Liver (tissue), 9 donors: Measurements from ENCODE around the gene TAF1B. TPM values are rescaled to one million over a fixed set of nuclear protein-coding genes. Genes with fewer than 3 reads are reported as not detected.

Experiments
- DNase-seq: peaks from one replicate; pipeline ENCODE4 v3.0.0-alpha.2; 2017; ENCODE audit warnings: low spot score
- H3K27ac ChIP-seq, 2 donors: one replicate each; pipeline ENCODE4 v1.7.0; 2013; ENCODE audit warnings: inconsistent platforms in 2 of 2, low read length in 2 of 2, control low read depth in 1 of 2, low read depth in 1 of 2, mild to moderate bottlenecking in 1 of 2
- H3K27me3 ChIP-seq, 4 donors: one replicate each; pipeline versions ENCODE4 v1.6.1 to v1.7.0; 2013; ENCODE audit warnings: low read length in 3 of 4, inconsistent platforms in 1 of 4, mild to moderate bottlenecking in 1 of 4, moderate library complexity in 1 of 4; ENCODE audit not compliant: control insufficient read depth in 4 of 4, insufficient read depth in 4 of 4
- H3K36me3 ChIP-seq, 4 donors: one replicate each; pipeline versions ENCODE4 v1.6.1 to v1.7.0; 2013; ENCODE audit warnings: low read length in 3 of 4, mild to moderate bottlenecking in 3 of 4, low read depth in 1 of 4, moderate library complexity in 1 of 4; ENCODE audit not compliant: control insufficient read depth in 4 of 4, insufficient read depth in 3 of 4
- H3K4me1 ChIP-seq, 4 donors: one replicate each; pipeline versions ENCODE4 v1.6.1 to v1.7.0; 2013; ENCODE audit warnings: low read length in 3 of 4, mild to moderate bottlenecking in 3 of 4, moderate library complexity in 1 of 4; ENCODE audit not compliant: control insufficient read depth in 4 of 4, insufficient read depth in 4 of 4
- H3K4me3 ChIP-seq, 3 donors: one replicate each; pipeline versions ENCODE4 v1.6.1 to v1.7.0; 2013; ENCODE audit warnings: low read length in 3 of 3, control low read depth in 1 of 3, low read depth in 1 of 3, mild to moderate bottlenecking in 1 of 3
- H3K9ac ChIP-seq, 2 donors: one replicate each; pipeline ENCODE4 v1.7.0; 2013; ENCODE audit warnings: low read length in 2 of 2, mild to moderate bottlenecking in 2 of 2, moderate library complexity in 2 of 2, control low read depth in 1 of 2, low read depth in 1 of 2
- H3K9me3 ChIP-seq, 4 donors: one replicate each; pipeline versions ENCODE4 v1.6.1 to v1.7.0; 2013; ENCODE audit warnings: low read length in 3 of 4; ENCODE audit not compliant: control insufficient read depth in 4 of 4
- ATF3 ChIP-seq: IDR thresholded peaks from 2 replicates; pipeline ENCODE4 v1.6.1; 2016; ENCODE audit warnings: antibody characterized with exemption
- CTCF ChIP-seq: fragments of 150-350 bp; IDR thresholded peaks from 2 replicates; pipeline ENCODE4 v1.5.1; 2017; ENCODE audit warnings: improper control_type of control experiment, low read depth, low read length; ENCODE audit not compliant: missing input control
- EGR1 ChIP-seq, 2 donors: IDR thresholded peaks; 2 replicates each; pipeline ENCODE4 v1.6.1; 2016 to 2018; ENCODE audit warnings: antibody characterized with exemption in 2 of 2, low read depth in 2 of 2
- FOXA1 ChIP-seq: IDR thresholded peaks from 2 replicates; pipeline ENCODE4 v1.6.1; 2016; ENCODE audit warnings: antibody characterized with exemption
- FOXA2 ChIP-seq: IDR thresholded peaks from 2 replicates; pipeline ENCODE4 v1.6.1; 2016; ENCODE audit warnings: antibody characterized with exemption
- GABPA ChIP-seq, 2 donors: IDR thresholded peaks in 1 of 2; conservative IDR thresholded peaks in 1 of 2; 2 replicates each; pipeline ENCODE4 v1.6.1; 2016; ENCODE audit warnings: antibody characterized with exemption in 2 of 2, mild to moderate bottlenecking in 1 of 2, moderate library complexity in 1 of 2
- HNF4A ChIP-seq, 2 donors: conservative IDR thresholded peaks; 2 replicates each; pipeline ENCODE4 v1.6.1; 2016; ENCODE audit warnings: antibody characterized with exemption in 2 of 2, mild to moderate bottlenecking in 2 of 2
- JUND ChIP-seq, 2 donors: IDR thresholded peaks; 2 replicates each; pipeline ENCODE4 v1.6.1; 2016; ENCODE audit warnings: antibody characterized with exemption in 2 of 2
- MAX ChIP-seq: IDR thresholded peaks from 2 replicates; pipeline ENCODE4 v1.6.1; 2016; ENCODE audit warnings: antibody characterized with exemption
- RAD21 ChIP-seq, 2 donors: IDR thresholded peaks; 2 replicates each; pipeline ENCODE4 v1.6.1; 2016; ENCODE audit warnings: antibody characterized with exemption in 2 of 2, mild to moderate bottlenecking in 2 of 2
- REST ChIP-seq: IDR thresholded peaks from 2 replicates; pipeline ENCODE4 v1.6.1; 2016; ENCODE audit warnings: antibody characterized with exemption, mild to moderate bottlenecking
- RXRA ChIP-seq, 2 donors: IDR thresholded peaks; 2 replicates each; pipeline ENCODE4 v1.6.1; 2017 to 2018; ENCODE audit warnings: antibody characterized with exemption in 2 of 2, mild to moderate bottlenecking in 1 of 2
- TAF1 ChIP-seq: conservative IDR thresholded peaks from 2 replicates; pipeline ENCODE4 v1.6.1; 2016; ENCODE audit warnings: antibody characterized with exemption, mild to moderate bottlenecking
- YY1 ChIP-seq: IDR thresholded peaks from 2 replicates; pipeline ENCODE4 v1.6.1; 2016; ENCODE audit warnings: antibody characterized with exemption, mild to moderate bottlenecking
- WGBS: extraction: QIAGEN DNeasy Blood & Tissue Kit; methylation state at CpG from one replicate; pipeline ENCODE4 v1.1.7; 2013; 5-methylcytosine and 5-hydroxymethylcytosine counted together
- polyA plus RNA-seq, 2 donors: library from polyadenylated mRNA; stranded (reverse) in 1 of 2; unstranded in 1 of 2; fragments of 200-250 nt in 1 of 2; fragments of >200 nt in 1 of 2; fragmentation: Nextera tagmentation in 1 of 2; extraction: Ambion mirVana in 1 of 2; gene quantifications; one replicate each; pipeline versions ENCODE4 v1.2.1 to v1.2.3, GENCODE V29; 2013 to 2015
- total RNA-seq, 2 donors: library from RNA; depleted of rRNA; stranded (reverse); fragments of >200 nt; gene quantifications; one replicate each; pipeline ENCODE4 v1.2.3, GENCODE V29; 2014
- donor health status: healthy.
- donor health status: healthy.
- donor health status: healthy.
- donor health status: healthy.
- donor health status: healthy.

Gene TAF1B
- total and polyA plus RNA-seq, 4 donors, result 3.1 to 17.2 (median 5.6) TPM

GRCh38 chr2:9946818-9947217, 103.5 kb downstream of the TAF1B start:
- whole genome bisulfite sequencing, result 73% methylated on average over 5 of the region's 5 CpGs
- H3K27ac ChIP-seq, result no peak overlapping the region
- no peak overlapping the region for H3K4me3 ChIP-seq
- no peaks in the 10 kb centered on the region for H3K27me3 ChIP-seq
- no peak overlapping the region for H3K9ac ChIP-seq
- no peak for DNase-seq
- TF ChIP-seq ATF3 (no peak), JUND (IDR thresholded peaks at IDR 0.05) (no peak), GABPA (IDR thresholded peaks at IDR 0.05 in 1 of 2, conservative IDR thresholded peaks at IDR 0.05 in 1 of 2) (no peak), CTCF (no peak), MAX (no peak), RXRA (IDR thresholded peaks at IDR 0.05) (no peak), RAD21 (IDR thresholded peaks at IDR 0.05) (no peak), HNF4A (conservative IDR thresholded peaks at IDR 0.05) (no peak), FOXA1 (no peak), EGR1 (IDR thresholded peaks at IDR 0.05; ENCODE audit: low read depth in 2 of 2) (no peak), REST (no peak)
- H3K4me1 ChIP-seq, result peaks cover 0 to 3% (median 0%) of the 10 kb centered on the region in 4 donors
- no peaks in the 10 kb centered on the region for H3K36me3 ChIP-seq
- H3K9me3 ChIP-seq, result no peaks in the 10 kb centered on the region

- TF ChIP-seq YY1 (no peak), HNF4A (conservative IDR thresholded peaks at IDR 0.05) (no peak), CTCF (no peak), FOXA2 (no peak), GABPA (IDR thresholded peaks at IDR 0.05 in 1 of 2, conservative IDR thresholded peaks at IDR 0.05 in 1 of 2) (no peak), FOXA1 (no peak), TAF1 (no peak)
- Histone ChIP-seq H3K4me1 (peaks cover 0 to 15% (median 7%) of the 10 kb centered on the region in 4 donors), H3K27me3 (no peaks in the 10 kb centered on the region), H3K9ac (no peak overlapping the region), H3K4me3 (no peak overlapping the region), H3K36me3 (no peaks in the 10 kb centered on the region), H3K27ac (no peak overlapping the region), H3K9me3 (no peaks in the 10 kb centered on the region)
- DNase-seq, result no peak
- 80% methylated on average over 6 of the region's 6 CpGs for WGBS
Observed at GRCh38 chr2:9948721-9949120, 105.4 kb downstream of the TAF1B start.
